HepG2 (cell line): Measurements from ENCODE around the gene RNPEPL1. TPM values are rescaled to one million over a fixed set of nuclear protein-coding genes. Genes with fewer than 3 reads are reported as not detected.

Source experiments
- ATM ChIP-seq: fragments of 450-650 bp; IDR thresholded peaks from 2 replicates; pipeline ENCODE4 v1.7.1; 2017; ENCODE audit warnings: mild to moderate bottlenecking, borderline replicate concordance
- EEA1 ChIP-seq: sonication (generic); formaldehyde crosslinking; IDR thresholded peaks from 2 replicates; pipeline ENCODE4 v1.5.1; 2020; ENCODE audit warnings: mild to moderate bottlenecking, missing genetic modification reagents, borderline replicate concordance
- ELF4 ChIP-seq: sonication (generic); formaldehyde crosslinking; IDR thresholded peaks from 2 replicates; pipeline ENCODE4 v1.5.0; 2020; ENCODE audit warnings: missing genetic modification reagents, mild to moderate bottlenecking, moderate library complexity, borderline replicate concordance
- GTF2F1 ChIP-seq: fragments of 150-350 bp; IDR thresholded peaks from 2 replicates; pipeline ENCODE4 v1.6.1; 2014; ENCODE audit warnings: low read length
- KAT7 ChIP-seq: IDR thresholded peaks from 2 replicates; pipeline ENCODE4 v1.6.1; 2018; ENCODE audit warnings: borderline replicate concordance, missing compliant biosample characterization
- KAT8 ChIP-seq: IDR thresholded peaks from 2 replicates; pipeline ENCODE4 v1.6.1; 2016; ENCODE audit warnings: missing genetic modification reagents, missing compliant biosample characterization
- KLF9 ChIP-seq: IDR thresholded peaks from 2 replicates; pipeline ENCODE4 v1.6.1; 2016; ENCODE audit warnings: low read depth
- MED1 ChIP-seq: sonication (generic); formaldehyde crosslinking; IDR thresholded peaks from 2 replicates; pipeline ENCODE4 v1.4.0; 2020; ENCODE audit warnings: missing genetic modification reagents
- MED8 ChIP-seq: sonication (generic); formaldehyde crosslinking; IDR thresholded peaks from 2 replicates; pipeline ENCODE4 v1.8.1; 2023; ENCODE audit warnings: mild to moderate bottlenecking, missing genetic modification reagents; ENCODE audit not compliant: insufficient replicate concordance
- MYC ChIP-seq: sonication (generic); formaldehyde crosslinking; IDR thresholded peaks from 2 replicates; pipeline ENCODE4 v1.9.0; 2021; ENCODE audit warnings: missing genetic modification reagents, borderline replicate concordance
- NFIC ChIP-seq: IDR thresholded peaks from 2 replicates; pipeline ENCODE4 v1.6.1; 2012; ENCODE audit warnings: mild to moderate bottlenecking, low read length, inconsistent platforms
- NR2F1 ChIP-seq, 2 experiments: fragments of 450-650 bp in 1 of 2; formaldehyde crosslinking in 1 of 2; IDR thresholded peaks; 2 replicates each; pipeline versions ENCODE4 v1.5.0 to v1.6.1; 2016 to 2020; ENCODE audit warnings: mild to moderate bottlenecking in 1 of 2, missing compliant biosample characterization in 1 of 2, missing genetic modification reagents in 1 of 2, moderate library complexity in 1 of 2
- PAWR ChIP-seq: sonication (generic); formaldehyde crosslinking; IDR thresholded peaks from 2 replicates; pipeline ENCODE4 v1.4.0; 2020; ENCODE audit warnings: missing genetic modification reagents, mild to moderate bottlenecking, borderline replicate concordance
- PHB2 ChIP-seq: fragments of 450-650 bp; IDR thresholded peaks from 2 replicates; pipeline ENCODE4 v1.6.1; 2018; ENCODE audit not compliant: partially characterized antibody
- PLRG1 ChIP-seq: fragments of 450-650 bp; conservative IDR thresholded peaks from 2 replicates; pipeline ENCODE4 v1.6.1; 2016
- SAFB2 ChIP-seq: sonication (generic); formaldehyde crosslinking; IDR thresholded peaks from 2 replicates; pipeline ENCODE4 v1.5.1; 2020; ENCODE audit warnings: missing genetic modification reagents, low read depth, mild to moderate bottlenecking, borderline replicate concordance
- SALL2 ChIP-seq: sonication (generic); formaldehyde crosslinking; IDR thresholded peaks from 2 replicates; pipeline ENCODE4 v1.8.1; 2023; ENCODE audit warnings: mild to moderate bottlenecking, missing genetic modification reagents, inconsistent platforms
- TGIF2 ChIP-seq: IDR thresholded peaks from 2 replicates; pipeline ENCODE4 v1.6.1; 2016; ENCODE audit warnings: control low read depth, missing compliant biosample characterization
- TOE1 ChIP-seq: sonication (generic); formaldehyde crosslinking; IDR thresholded peaks from 2 replicates; pipeline ENCODE4 v1.4.0; 2020; ENCODE audit warnings: mild to moderate bottlenecking, missing genetic modification reagents
- U2AF1 ChIP-seq: fragments of 200-400 bp; formaldehyde crosslinking; optimal IDR thresholded peaks from 2 replicates; pipeline ENCODE3; 2017; ENCODE audit warnings: mild to moderate bottlenecking, low read depth, low read length
- WIZ ChIP-seq: sonication (generic); formaldehyde crosslinking; IDR thresholded peaks from 2 replicates; pipeline ENCODE4 v1.5.1; 2020; ENCODE audit warnings: mild to moderate bottlenecking, missing genetic modification reagents
- ZNF232 ChIP-seq: sonication (generic); formaldehyde crosslinking; IDR thresholded peaks from 2 replicates; pipeline ENCODE4 v1.4.0; 2020; ENCODE audit warnings: missing genetic modification reagents, borderline replicate concordance
- ZNF260 ChIP-seq: sonication (generic); formaldehyde crosslinking; IDR thresholded peaks from 2 replicates; pipeline ENCODE4 v1.4.0; 2020; ENCODE audit warnings: missing genetic modification reagents, low read depth, mild to moderate bottlenecking, borderline replicate concordance
- ZNF367 ChIP-seq: sonication (generic); formaldehyde crosslinking; IDR thresholded peaks from 2 replicates; pipeline ENCODE4 v1.4.0; 2020; ENCODE audit warnings: missing genetic modification reagents, borderline replicate concordance
- ZNF572 ChIP-seq: sonication (generic); formaldehyde crosslinking; IDR thresholded peaks from 2 replicates; pipeline ENCODE4 v1.5.1; 2020; ENCODE audit warnings: mild to moderate bottlenecking, missing genetic modification reagents
- ZNF629 ChIP-seq: sonication (generic); formaldehyde crosslinking; conservative IDR thresholded peaks from 2 replicates; pipeline ENCODE4 v1.5.0; 2020; ENCODE audit warnings: missing genetic modification reagents
- ZNF672 ChIP-seq: sonication (generic); formaldehyde crosslinking; IDR thresholded peaks from 2 replicates; pipeline ENCODE4 v1.8.1; 2022; ENCODE audit warnings: missing genetic modification reagents
- polyA plus RNA-seq, 8 experiments: library from polyadenylated mRNA; depleted of rRNA in 3 of 8; stranded (reverse) in 7 of 8; unstranded in 1 of 8; fragments of >200 nt; fragmentation: Illumina TruSeq in 4 of 8; extraction: Trizol in 4 of 8; gene quantifications; 2 replicates each; pipeline versions ENCODE4 v1.2.1 to v1.2.3, GENCODE V29; 2011 to 2016; ENCODE audit warnings: low read depth in 4 of 8, missing spikeins in 1 of 8, mixed read lengths in 1 of 8; ENCODE audit not compliant: insufficient read depth in 1 of 8
- total RNA-seq, 5 experiments: library from RNA; depleted of rRNA; stranded (reverse); fragments of >200 nt; fragmentation: Illumina TruSeq; extraction: Trizol; gene quantifications; 2 replicates each; pipeline ENCODE4 v1.2.3, GENCODE V29; 2016; ENCODE audit warnings: low read depth in 1 of 5
- TF ChIP-seq, protein P1 (sequence below): IDR thresholded peaks from 2 replicates; pipeline ENCODE4 v1.6.1; 2012; ENCODE audit warnings: low read depth, low read length, improper control_type of control experiment
- TF ChIP-seq, protein P2 (sequence below): sonication (generic); formaldehyde crosslinking; IDR thresholded peaks from 2 replicates; pipeline ENCODE4 v1.5.0; 2020; ENCODE audit warnings: missing genetic modification reagents, mild to moderate bottlenecking, borderline replicate concordance
- TF ChIP-seq, protein P3 (sequence below): sonication (generic); formaldehyde crosslinking; IDR thresholded peaks from 2 replicates; pipeline ENCODE4 v1.4.0; 2020; ENCODE audit warnings: missing genetic modification reagents; ENCODE audit errors: not compliant biosample characterization
- TF ChIP-seq, protein P4 (sequence below): sonication (generic); formaldehyde crosslinking; IDR thresholded peaks from 2 replicates; pipeline ENCODE4 v1.8.0; 2022; ENCODE audit warnings: mild to moderate bottlenecking, missing genetic modification reagents, moderate library complexity

The RNPEPL1 gene
- total and polyA plus RNA-seq, 2 of the 13 experiments (the other 11 are each of a cell fraction or from before 2014, with no cell fraction given): 13.0 to 18.0 TPM

DNA sequence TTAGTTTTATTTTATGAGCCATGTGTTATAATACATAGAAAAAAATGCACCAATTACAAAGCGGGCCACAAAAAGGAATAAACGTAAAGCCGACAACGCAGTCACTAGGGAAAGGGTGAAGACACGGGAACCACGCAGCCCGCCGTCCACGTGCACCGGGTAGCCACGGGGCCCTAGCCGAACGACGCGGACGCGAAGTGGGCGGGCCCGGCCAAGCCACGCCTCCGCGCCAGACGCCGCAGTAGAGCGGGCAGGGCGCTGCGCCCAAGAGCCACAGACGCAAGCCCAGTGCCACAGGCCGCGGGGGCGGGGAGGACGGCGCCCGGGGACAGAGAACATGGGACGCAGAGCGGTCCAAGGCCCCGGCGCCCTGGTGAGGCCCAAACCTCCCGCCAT is 8.2 kb upstream of the RNPEPL1 start, which contains the start of gene DUSP28 (continued):
- TF ChIP-seq ELF4 (no peak), WIZ (CRISPR knock-in tag) (peak; percentile 58), ZNF629 (CRISPR knock-in tag) (no peak; the same call in 1 of the 2 replicates), ZNF367 (CRISPR knock-in tag) (peak; percentile 93; the same call in 1 of the 2 replicates), PAWR (CRISPR knock-in tag) (no peak), EEA1 (CRISPR knock-in tag) (peak; percentile 87; the same call in 1 of the 2 replicates), ATM (no peak), KLF9 (CRISPR knock-in tag) (peak; percentile 53), ZNF260 (no peak), NR2F1 (CRISPR knock-in tag; IDR thresholded peaks at IDR 0.05) (no peak), MED8 (CRISPR knock-in tag) (peak; percentile 59), ZNF232 (CRISPR knock-in tag) (no peak; the same call in 1 of the 2 replicates), KAT7 (CRISPR knock-in tag) (peak; percentile 23; the same call in 1 of the 2 replicates), SAFB2 (CRISPR knock-in tag) (no peak; the same call in none of the 2 replicates), TOE1 (CRISPR knock-in tag) (no peak; the same call in 1 of the 2 replicates), PHB2 (no peak), KAT8 (CRISPR knock-in tag) (peak; percentile 70; the same call in 1 of the 2 replicates), NFIC (no peak), U2AF1 (no peak), MYC (CRISPR knock-in tag) (peak; percentile 99), PLRG1 (no peak), TGIF2 (CRISPR knock-in tag) (peak; percentile 95), MED1 (CRISPR knock-in tag) (peak; percentile 77), SALL2 (CRISPR knock-in tag) (peak; percentile 85), GTF2F1 (no peak), ZNF572 (no peak), ZNF672 (CRISPR knock-in tag) (no peak; the same call in 1 of the 2 replicates)
- TF ChIP-seq, protein P1, sequence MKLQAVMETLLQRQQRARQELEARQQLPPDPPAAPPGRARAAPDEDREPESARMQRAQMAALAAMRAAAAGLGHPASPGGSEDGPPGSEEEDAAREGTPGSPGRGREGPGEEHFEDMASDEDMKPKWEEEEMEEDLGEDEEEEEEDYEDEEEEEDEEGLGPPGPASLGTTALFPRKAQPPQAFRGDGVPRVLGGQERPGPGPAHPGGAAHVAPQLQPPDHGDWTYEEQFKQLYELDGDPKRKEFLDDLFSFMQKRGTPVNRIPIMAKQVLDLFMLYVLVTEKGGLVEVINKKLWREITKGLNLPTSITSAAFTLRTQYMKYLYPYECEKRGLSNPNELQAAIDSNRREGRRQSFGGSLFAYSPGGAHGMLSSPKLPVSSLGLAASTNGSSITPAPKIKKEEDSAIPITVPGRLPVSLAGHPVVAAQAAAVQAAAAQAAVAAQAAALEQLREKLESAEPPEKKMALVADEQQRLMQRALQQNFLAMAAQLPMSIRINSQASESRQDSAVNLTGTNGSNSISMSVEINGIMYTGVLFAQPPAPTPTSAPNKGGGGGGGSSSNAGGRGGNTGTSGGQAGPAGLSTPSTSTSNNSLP: no peak
- TF ChIP-seq, protein P2, sequence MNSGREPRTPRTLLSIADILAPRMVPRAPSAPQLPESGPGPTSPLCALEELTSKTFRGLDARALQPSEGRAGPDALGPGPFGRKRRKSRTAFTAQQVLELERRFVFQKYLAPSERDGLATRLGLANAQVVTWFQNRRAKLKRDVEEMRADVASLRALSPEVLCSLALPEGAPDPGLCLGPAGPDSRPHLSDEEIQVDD (CRISPR knock-in tag): peak; percentile 34; the same call in 1 of the 2 replicates
- TF ChIP-seq, protein P3, sequence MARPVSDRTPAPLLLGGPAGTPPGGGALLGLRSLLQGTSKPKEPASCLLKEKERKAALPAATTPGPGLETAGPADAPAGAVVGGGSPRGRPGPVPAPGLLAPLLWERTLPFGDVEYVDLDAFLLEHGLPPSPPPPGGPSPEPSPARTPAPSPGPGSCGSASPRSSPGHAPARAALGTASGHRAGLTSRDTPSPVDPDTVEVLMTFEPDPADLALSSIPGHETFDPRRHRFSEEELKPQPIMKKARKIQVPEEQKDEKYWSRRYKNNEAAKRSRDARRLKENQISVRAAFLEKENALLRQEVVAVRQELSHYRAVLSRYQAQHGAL (CRISPR knock-in tag): peak; percentile 49
- TF ChIP-seq, protein P4, sequence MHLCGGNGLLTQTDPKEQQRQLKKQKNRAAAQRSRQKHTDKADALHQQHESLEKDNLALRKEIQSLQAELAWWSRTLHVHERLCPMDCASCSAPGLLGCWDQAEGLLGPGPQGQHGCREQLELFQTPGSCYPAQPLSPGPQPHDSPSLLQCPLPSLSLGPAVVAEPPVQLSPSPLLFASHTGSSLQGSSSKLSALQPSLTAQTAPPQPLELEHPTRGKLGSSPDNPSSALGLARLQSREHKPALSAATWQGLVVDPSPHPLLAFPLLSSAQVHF: peak; percentile 86
